Measurements from ENCODE around the gene F10.
"Not testable (repeated sequence)": the region's sequence is repeated elsewhere in the genome, so short reads cannot be mapped to it uniquely, and the experiment has no call there.

The F10 gene

GRCh38 chr13:113103646-113104045 is 19.0 kb upstream of the F10 start:
- no peaks in the 10 kb centered on the region for H3K4me1 ChIP-seq (ENCODE audit: insufficient read depth, insufficient read length)
- TF ChIP-seq SUZ12 (IDR thresholded peaks at IDR 0.05; ENCODE audit: extremely low read depth, insufficient read depth, insufficient read length) (no peak), YY1 (IDR thresholded peaks at IDR 0.05; ENCODE audit: insufficient read depth, insufficient read length) (no peak), ZNF274 (IDR thresholded peaks at IDR 0.05; ENCODE audit: low read depth, low read length) (no peak)
- H3K4me3 ChIP-seq (ENCODE audit: insufficient read length, low read depth): no peak overlapping the region
- no peaks in the 10 kb centered on the region for H3K9me3 ChIP-seq (ENCODE audit: insufficient read depth, low read length)
- H3K9ac ChIP-seq (ENCODE audit: insufficient read length, low read depth): no peak overlapping the region
- DNase-seq (ENCODE audit: low read depth, low spot score): no peak
- no peaks in the 10 kb centered on the region for H3K27me3 ChIP-seq (ENCODE audit: insufficient read depth, insufficient read length)
- no peaks in the 10 kb centered on the region for H3K36me3 ChIP-seq (ENCODE audit: insufficient read depth, insufficient read length, low read length)

GRCh38 chr13:113105032-113105920 is 17.3 kb upstream of the F10 start, which contains the start of gene F7:
Gene F7 (plus strand): TSS chr13:113105791. CDS start chr13:113105842, 51 bp downstream.
- no peak for DNase-seq (ENCODE audit: low read depth, low spot score)
- Histone ChIP-seq H3K4me1 (ENCODE audit: insufficient read depth, insufficient read length) (no peaks in the 10 kb centered on the region), H3K9ac (ENCODE audit: insufficient read length, low read depth) (no peak within 1 kb of the TSS), H3K4me3 (ENCODE audit: insufficient read length, low read depth) (no peak within 1 kb of the TSS), H3K36me3 (ENCODE audit: insufficient read depth, insufficient read length, low read length) (no peaks in the 10 kb centered on the region), H3K9me3 (ENCODE audit: insufficient read depth, low read length) (no peaks in the 10 kb centered on the region), H3K27me3 (ENCODE audit: insufficient read depth, insufficient read length) (no peaks in the 10 kb centered on the region)
- TF ChIP-seq ZNF274 (IDR thresholded peaks at IDR 0.05; ENCODE audit: low read depth, low read length) (no peak), YY1 (IDR thresholded peaks at IDR 0.05; ENCODE audit: insufficient read depth, insufficient read length) (no peak), SUZ12 (IDR thresholded peaks at IDR 0.05; ENCODE audit: extremely low read depth, insufficient read depth, insufficient read length) (no peak)

DNA sequence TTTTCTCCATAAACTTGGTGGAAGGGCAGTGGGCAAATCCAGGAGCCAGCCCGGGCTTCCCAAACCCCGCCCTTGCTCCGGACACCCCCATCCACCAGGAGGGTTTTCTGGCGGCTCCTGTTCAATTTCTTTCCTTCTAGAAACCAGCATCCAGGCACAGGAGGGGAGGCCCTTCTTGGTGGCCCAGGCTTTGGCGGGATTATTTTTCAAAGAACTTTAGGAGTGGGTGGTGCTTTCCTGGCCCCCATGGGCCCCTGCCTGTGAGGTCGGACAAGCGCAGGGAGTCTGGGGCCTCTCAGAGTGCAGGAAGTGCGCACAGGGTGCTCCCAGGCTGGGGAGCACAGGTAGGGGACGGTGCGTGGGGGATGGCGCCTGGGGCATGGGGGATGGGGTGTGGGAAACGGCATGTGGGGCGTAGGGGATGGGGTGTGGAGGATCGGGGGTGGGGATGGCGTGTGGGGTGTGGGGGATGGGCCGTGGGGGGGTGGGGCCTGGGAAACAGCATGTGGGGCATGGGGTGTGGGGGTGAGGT is 16.6 kb upstream of the F10 start:
- Histone ChIP-seq H3K9ac (ENCODE audit: insufficient read length, low read depth) (no peak overlapping the region), H3K9me3 (ENCODE audit: insufficient read depth, low read length) (no peaks in the 10 kb centered on the region), H3K36me3 (ENCODE audit: insufficient read depth, insufficient read length, low read length) (no peaks in the 10 kb centered on the region), H3K4me3 (ENCODE audit: insufficient read length, low read depth) (no peak overlapping the region), H3K27me3 (ENCODE audit: insufficient read depth, insufficient read length) (no peaks in the 10 kb centered on the region), H3K4me1 (ENCODE audit: insufficient read depth, insufficient read length) (no peaks in the 10 kb centered on the region)
- DNase-seq (ENCODE audit: low read depth, low spot score): no peak
- TF ChIP-seq ZNF274 (IDR thresholded peaks at IDR 0.05; ENCODE audit: low read depth, low read length) (no peak), YY1 (IDR thresholded peaks at IDR 0.05; ENCODE audit: insufficient read depth, insufficient read length) (no peak), SUZ12 (IDR thresholded peaks at IDR 0.05; ENCODE audit: extremely low read depth, insufficient read depth, insufficient read length) (no peak)

GRCh38 chr13:113106711-113107351 is 15.8 kb upstream of the F10 start:
- Histone ChIP-seq H3K36me3 (ENCODE audit: insufficient read depth, insufficient read length, low read length) (no peaks in the 10 kb centered on the region), H3K9ac (ENCODE audit: insufficient read length, low read depth) (no peak overlapping the region), H3K9me3 (ENCODE audit: insufficient read depth, low read length) (no peaks in the 10 kb centered on the region), H3K4me3 (ENCODE audit: insufficient read length, low read depth) (no peak overlapping the region), H3K27me3 (ENCODE audit: insufficient read depth, insufficient read length) (no peaks in the 10 kb centered on the region), H3K4me1 (ENCODE audit: insufficient read depth, insufficient read length) (no peaks in the 10 kb centered on the region)
- no peak for TF ChIP-seq YY1 (IDR thresholded peaks at IDR 0.05; ENCODE audit: insufficient read depth, insufficient read length)
- TF ChIP-seq ZNF274 (IDR thresholded peaks at IDR 0.05; ENCODE audit: low read depth, low read length): no peak
- no peak for TF ChIP-seq SUZ12 (IDR thresholded peaks at IDR 0.05; ENCODE audit: extremely low read depth, insufficient read depth, insufficient read length)
- DNase-seq (ENCODE audit: low read depth, low spot score): no peak

DNA sequence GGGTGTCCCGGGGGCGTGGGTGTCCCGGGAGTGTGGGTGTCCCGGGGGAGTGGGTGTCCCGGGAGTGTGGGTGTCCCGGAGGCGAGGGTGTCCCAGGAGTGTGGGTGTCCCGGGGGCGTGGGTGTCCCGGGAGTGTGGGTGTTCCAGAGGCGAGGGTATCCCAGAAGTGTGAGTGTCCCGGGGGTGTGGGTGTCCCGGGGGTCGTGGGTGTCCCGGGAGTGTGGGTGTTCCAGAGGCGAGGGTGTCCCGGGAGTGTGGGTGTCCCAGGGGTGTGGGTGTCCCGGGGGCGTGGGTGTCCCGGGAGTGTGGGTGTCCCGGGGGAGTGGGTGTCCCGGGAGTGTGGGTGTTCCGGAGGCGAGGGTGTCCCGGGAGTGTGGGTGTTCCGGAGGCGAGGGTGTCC is 14.1 kb upstream of the F10 start:
- not testable (repeated sequence) for H3K27me3 ChIP-seq (ENCODE audit: insufficient read depth, insufficient read length); H3K9ac ChIP-seq (ENCODE audit: insufficient read length, low read depth); DNase-seq (ENCODE audit: low read depth, low spot score); H3K9me3 ChIP-seq (ENCODE audit: insufficient read depth, low read length); H3K4me3 ChIP-seq (ENCODE audit: insufficient read length, low read depth); H3K4me1 ChIP-seq (ENCODE audit: insufficient read depth, insufficient read length); H3K36me3 ChIP-seq (ENCODE audit: insufficient read depth, insufficient read length, low read length)

- H3K9ac ChIP-seq (ENCODE audit: insufficient read length, low read depth): no peak overlapping the region
- no peak overlapping the region for H3K4me3 ChIP-seq (ENCODE audit: insufficient read length, low read depth)
These were observed 13.2 kb upstream of the F10 start for GRCh38 chr13:113109151-113110047.

More at GRCh38 chr13:113109151-113110047, 13.2 kb upstream of the F10 start:
- no peaks in the 10 kb centered on the region for H3K4me1 ChIP-seq (ENCODE audit: insufficient read depth, insufficient read length)
- no peaks in the 10 kb centered on the region for H3K27me3 ChIP-seq (ENCODE audit: insufficient read depth, insufficient read length)
- no peaks in the 10 kb centered on the region for H3K9me3 ChIP-seq (ENCODE audit: insufficient read depth, low read length)
- TF ChIP-seq YY1 (IDR thresholded peaks at IDR 0.05; ENCODE audit: insufficient read depth, insufficient read length): no peak
- TF ChIP-seq SUZ12 (IDR thresholded peaks at IDR 0.05; ENCODE audit: extremely low read depth, insufficient read depth, insufficient read length): no peak
- TF ChIP-seq ZNF274 (IDR thresholded peaks at IDR 0.05; ENCODE audit: low read depth, low read length): no peak
- DNase-seq (ENCODE audit: low read depth, low spot score): no peak
- H3K36me3 ChIP-seq (ENCODE audit: insufficient read depth, insufficient read length, low read length): no peaks in the 10 kb centered on the region

Measured in NT2/D1 (cell line).